ENCODE data around the gene LMF1. TPM values are rescaled to one million over a fixed set of nuclear protein-coding genes. Genes with fewer than 3 reads are reported as not detected.

LMF1 gene
- total RNA-seq, 1 donor from 2014 or later, result 14.3 TPM

- no peak overlapping the region for H3K27ac Mint-ChIP-seq
These were observed 50.1 kb downstream of the LMF1 start for GRCh38 chr16:920717-921116.

GRCh38 chr16:920051-920681 is 50.6 kb downstream of the LMF1 start:
- Mint-ChIP-seq H3K27ac (no peak overlapping the region), H3K36me3 (ENCODE audit: low read depth) (peaks cover 10% of the 10 kb centered on the region), H3K4me3 (ENCODE audit: low read depth) (no peak overlapping the region), H3K4me1 (ENCODE audit: low read depth) (no peaks in the 10 kb centered on the region), H3K9me3 (no peaks in the 10 kb centered on the region), H3K27me3 (ENCODE audit: low read depth) (no peaks in the 10 kb centered on the region)
- no peak for DNase-seq (ENCODE audit: low spot score)
- intact Hi-C loops (cut with micrococcal nuclease), result no loop called here

More at GRCh38 chr16:920717-921116, 50.1 kb downstream of the LMF1 start:
- Mint-ChIP-seq H3K27me3 (ENCODE audit: low read depth) (no peaks in the 10 kb centered on the region), H3K4me1 (ENCODE audit: low read depth) (no peaks in the 10 kb centered on the region), H3K36me3 (ENCODE audit: low read depth) (peaks cover 10% of the 10 kb centered on the region), H3K4me3 (ENCODE audit: low read depth) (no peak overlapping the region), H3K9me3 (no peaks in the 10 kb centered on the region)
- intact Hi-C loops (cut with micrococcal nuclease), result no loop called here
- no peak for DNase-seq (ENCODE audit: low spot score)

- Mint-ChIP-seq H3K4me3 (ENCODE audit: low read depth) (no peak overlapping the region), H3K27ac (no peak overlapping the region), H3K9me3 (no peaks in the 10 kb centered on the region), H3K36me3 (ENCODE audit: low read depth) (peaks cover 10% of the 10 kb centered on the region), H3K4me1 (ENCODE audit: low read depth) (no peaks in the 10 kb centered on the region), H3K27me3 (ENCODE audit: low read depth) (no peaks in the 10 kb centered on the region)
- DNase-seq (ENCODE audit: low spot score), result no peak
- intact Hi-C loops (cut with micrococcal nuclease), result no loop called here
These were observed 51.1 kb downstream of the LMF1 start for GRCh38 chr16:919658-920050.

- no peaks in the 10 kb centered on the region for H3K4me1 Mint-ChIP-seq (ENCODE audit: low read depth)
- H3K4me3 Mint-ChIP-seq (ENCODE audit: low read depth), result no peak overlapping the region
- H3K9me3 Mint-ChIP-seq, result no peaks in the 10 kb centered on the region
- intact Hi-C loops (cut with micrococcal nuclease), result no loop called here
- no peaks in the 10 kb centered on the region for H3K27me3 Mint-ChIP-seq (ENCODE audit: low read depth)
- H3K27ac Mint-ChIP-seq, result no peak overlapping the region
- H3K36me3 Mint-ChIP-seq (ENCODE audit: low read depth), result peaks cover 10% of the 10 kb centered on the region
- DNase-seq (ENCODE audit: low spot score), result no peak
These were observed 51.8 kb downstream of the LMF1 start for GRCh38 chr16:918741-919657.

GRCh38 chr16:918068-918467 is 52.7 kb downstream of the LMF1 start:
- no peaks in the 10 kb centered on the region for H3K27me3 Mint-ChIP-seq (ENCODE audit: low read depth)
- intact Hi-C loops (cut with micrococcal nuclease), result no loop called here
- H3K27ac Mint-ChIP-seq, result no peak overlapping the region
- H3K36me3 Mint-ChIP-seq (ENCODE audit: low read depth), result peaks cover 10% of the 10 kb centered on the region
- no peak for DNase-seq (ENCODE audit: low spot score)
- no peaks in the 10 kb centered on the region for H3K9me3 Mint-ChIP-seq
- H3K4me3 Mint-ChIP-seq (ENCODE audit: low read depth), result no peak overlapping the region
- no peaks in the 10 kb centered on the region for H3K4me1 Mint-ChIP-seq (ENCODE audit: low read depth)

- H3K4me3 Mint-ChIP-seq (ENCODE audit: low read depth), result no peak overlapping the region
- peaks cover 10% of the 10 kb centered on the region for H3K36me3 Mint-ChIP-seq (ENCODE audit: low read depth)
- H3K27ac Mint-ChIP-seq, result no peak overlapping the region
- intact Hi-C loops (cut with micrococcal nuclease), result no loop called here
- H3K9me3 Mint-ChIP-seq, result no peaks in the 10 kb centered on the region
- H3K4me1 Mint-ChIP-seq (ENCODE audit: low read depth), result no peaks in the 10 kb centered on the region
- DNase-seq (ENCODE audit: low spot score), result no peak
- no peaks in the 10 kb centered on the region for H3K27me3 Mint-ChIP-seq (ENCODE audit: low read depth)
These were observed 53.2 kb downstream of the LMF1 start for GRCh38 chr16:917591-918061.

- H3K27me3 Mint-ChIP-seq (ENCODE audit: low read depth), result no peaks in the 10 kb centered on the region
- intact Hi-C loops (cut with micrococcal nuclease), result no loop called here
- no peak overlapping the region for H3K4me3 Mint-ChIP-seq (ENCODE audit: low read depth)
- no peaks in the 10 kb centered on the region for H3K36me3 Mint-ChIP-seq (ENCODE audit: low read depth)
- no peaks in the 10 kb centered on the region for H3K4me1 Mint-ChIP-seq (ENCODE audit: low read depth)
- DNase-seq (ENCODE audit: low spot score), result no peak
- H3K9me3 Mint-ChIP-seq, result no peaks in the 10 kb centered on the region
- H3K27ac Mint-ChIP-seq, result no peak overlapping the region
These were observed 54.6 kb downstream of the LMF1 start for GRCh38 chr16:916035-916799.

- no peaks in the 10 kb centered on the region for H3K4me1 Mint-ChIP-seq (ENCODE audit: low read depth)
- intact Hi-C loops (cut with micrococcal nuclease), result no loop called here
- H3K9me3 Mint-ChIP-seq, result no peaks in the 10 kb centered on the region
- H3K27me3 Mint-ChIP-seq (ENCODE audit: low read depth), result no peaks in the 10 kb centered on the region
- no peaks in the 10 kb centered on the region for H3K36me3 Mint-ChIP-seq (ENCODE audit: low read depth)
- no peak for DNase-seq (ENCODE audit: low spot score)
- H3K27ac Mint-ChIP-seq, result no peak overlapping the region
- no peak overlapping the region for H3K4me3 Mint-ChIP-seq (ENCODE audit: low read depth)
These were observed 55.2 kb downstream of the LMF1 start for GRCh38 chr16:915546-915945.

- H3K9me3 Mint-ChIP-seq, result no peaks in the 10 kb centered on the region
- peaks cover 3% of the 10 kb centered on the region for H3K36me3 Mint-ChIP-seq (ENCODE audit: low read depth)
- intact Hi-C loops (cut with micrococcal nuclease), result no loop called here
- no peaks in the 10 kb centered on the region for H3K27me3 Mint-ChIP-seq (ENCODE audit: low read depth)
- no peak for DNase-seq (ENCODE audit: low spot score)
- H3K4me3 Mint-ChIP-seq (ENCODE audit: low read depth), result no peak overlapping the region
- H3K27ac Mint-ChIP-seq, result no peak overlapping the region
- no peaks in the 10 kb centered on the region for H3K4me1 Mint-ChIP-seq (ENCODE audit: low read depth)
These were observed 56.3 kb downstream of the LMF1 start for GRCh38 chr16:914440-914839.

- no peak overlapping the region for H3K4me3 Mint-ChIP-seq (ENCODE audit: low read depth)
- H3K36me3 Mint-ChIP-seq (ENCODE audit: low read depth), result peaks cover 8% of the 10 kb centered on the region
- H3K4me1 Mint-ChIP-seq (ENCODE audit: low read depth), result no peaks in the 10 kb centered on the region
- H3K27me3 Mint-ChIP-seq (ENCODE audit: low read depth), result no peaks in the 10 kb centered on the region
- no peak for DNase-seq (ENCODE audit: low spot score)
- no peaks in the 10 kb centered on the region for H3K9me3 Mint-ChIP-seq
- no peak overlapping the region for H3K27ac Mint-ChIP-seq
- intact Hi-C loops (cut with micrococcal nuclease), result no loop called here
These were observed 56.9 kb downstream of the LMF1 start for GRCh38 chr16:913817-914439.

- Mint-ChIP-seq H3K36me3 (ENCODE audit: low read depth) (peaks cover 12% of the 10 kb centered on the region), H3K27ac (no peak overlapping the region)
These were observed 57.8 kb downstream of the LMF1 start for GRCh38 chr16:912684-913613.

GRCh38 chr16:912322-912683 is 58.5 kb downstream of the LMF1 start:
- H3K27ac Mint-ChIP-seq, result no peak overlapping the region
- intact Hi-C loops (cut with micrococcal nuclease), result no loop called here
- H3K9me3 Mint-ChIP-seq, result no peaks in the 10 kb centered on the region
- H3K27me3 Mint-ChIP-seq (ENCODE audit: low read depth), result no peaks in the 10 kb centered on the region
- DNase-seq (ENCODE audit: low spot score), result no peak
- H3K4me1 Mint-ChIP-seq (ENCODE audit: low read depth), result no peaks in the 10 kb centered on the region
- peaks cover 18% of the 10 kb centered on the region for H3K36me3 Mint-ChIP-seq (ENCODE audit: low read depth)
- H3K4me3 Mint-ChIP-seq (ENCODE audit: low read depth), result no peak overlapping the region

More at GRCh38 chr16:912684-913613, 57.8 kb downstream of the LMF1 start:
- no peak for DNase-seq (ENCODE audit: low spot score)
- Mint-ChIP-seq H3K27me3 (ENCODE audit: low read depth) (no peaks in the 10 kb centered on the region), H3K4me3 (ENCODE audit: low read depth) (no peak overlapping the region), H3K4me1 (ENCODE audit: low read depth) (no peaks in the 10 kb centered on the region), H3K9me3 (no peaks in the 10 kb centered on the region)
- intact Hi-C loops (cut with micrococcal nuclease), result no loop called here
